Measurements from ENCODE around the gene CHMP2B. TPM values are rescaled to one million over a fixed set of nuclear protein-coding genes. Genes with fewer than 3 reads are reported as not detected.
A peak's percentile ranks its signal among the peaks of the same experiment; 100 is the strongest.

Gene CHMP2B
- total RNA-seq, 1 experiment from 2014 or later, result 45.5 TPM

DNA sequence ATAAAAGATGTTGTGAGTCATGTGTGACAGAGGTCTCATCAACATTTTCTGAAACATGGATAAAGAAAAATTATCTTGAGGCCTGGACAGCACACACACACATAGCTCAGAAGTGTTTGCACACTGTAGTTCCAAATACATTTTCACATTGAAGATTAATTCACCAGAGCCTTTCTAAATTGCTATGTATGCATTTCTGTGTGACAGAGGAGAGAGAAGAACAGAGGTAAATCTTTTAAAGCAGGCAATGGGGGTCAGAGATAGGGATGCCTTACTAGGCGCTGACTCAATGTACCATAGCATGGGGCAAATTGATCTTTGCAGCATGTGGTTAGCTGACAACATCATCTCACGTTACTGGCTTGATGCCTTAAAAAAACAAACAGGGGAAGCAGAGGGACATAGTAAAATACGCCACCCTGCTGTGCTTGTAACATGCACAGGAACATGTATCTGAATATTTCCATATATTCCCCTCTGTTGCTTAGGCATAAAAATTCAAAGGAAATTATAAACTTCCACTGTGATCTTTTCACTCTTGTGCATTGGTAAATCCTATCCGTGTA lies 41.6 kb downstream of the CHMP2B start:
- peak; percentile 12 for DNase-seq (ENCODE audit: unreplicated experiment)
- Mint-ChIP-seq H3K4me3 (ENCODE audit: unreplicated experiment) (no peak overlapping the region), H3K36me3 (ENCODE audit: insufficient read depth, unreplicated experiment) (peaks cover 6% of the 10 kb centered on the region), H3K27me3 (ENCODE audit: insufficient read depth, unreplicated experiment) (no peaks in the 10 kb centered on the region), H3K27ac (ENCODE audit: low read depth, unreplicated experiment) (no peak overlapping the region), H3K9me3 (ENCODE audit: unreplicated experiment) (no peaks in the 10 kb centered on the region), H3K4me1 (ENCODE audit: insufficient read depth, unreplicated experiment) (no peaks in the 10 kb centered on the region)
- CTCF ChIA-PET, result interaction anchor here (0.6 to 0.8 kb wide), 2 partner anchors 9 to 740 kb away, joined by 3 read pairs; no protein-coding TSS in a partner anchor
- no TSS peak for BruUV-seq (replicated peaks)
- intact Hi-C loops (cut with micrococcal nuclease), result no loop called here
- POLR2A ChIA-PET, result no interaction called here
- TF ChIP-seq CTCF (IDR thresholded peaks at IDR 0.05; ENCODE audit: unreplicated experiment), result no peak

DNA sequence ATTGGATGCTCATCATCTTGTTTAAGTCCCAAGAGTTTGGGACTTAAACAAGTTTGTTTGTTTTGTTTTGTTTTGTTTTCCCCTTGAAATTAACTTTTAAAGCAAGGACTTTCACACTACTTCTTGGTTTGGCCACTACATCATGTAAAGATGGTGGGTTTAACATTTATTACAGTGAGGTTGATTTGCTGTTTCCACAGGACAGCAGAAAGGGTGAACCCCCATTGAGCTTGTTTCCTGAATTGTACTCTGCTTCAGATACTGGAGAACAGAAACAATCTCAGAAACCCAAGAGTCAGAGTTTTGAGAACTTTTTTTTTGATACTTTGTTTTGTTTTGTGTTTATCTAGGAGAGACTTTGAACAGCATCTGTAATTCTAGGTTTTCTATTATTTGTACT lies 42.6 kb downstream of the CHMP2B start:
- no TSS peak for BruUV-seq (replicated peaks)
- no peak overlapping the region for H3K27ac Mint-ChIP-seq (ENCODE audit: low read depth, unreplicated experiment)
- H3K27me3 Mint-ChIP-seq (ENCODE audit: insufficient read depth, unreplicated experiment), result no peaks in the 10 kb centered on the region
- CTCF ChIA-PET, result interaction anchor here (0.5 to 3.7 kb wide), 4 partner anchors 10 to 1425 kb away, joined by 3 to 25 read pairs (median 4); no protein-coding TSS in a partner anchor
- POLR2A ChIA-PET, result no interaction called here
- H3K4me3 Mint-ChIP-seq (ENCODE audit: unreplicated experiment), result no peak overlapping the region
- no peak for DNase-seq (ENCODE audit: unreplicated experiment)
- TF ChIP-seq CTCF (IDR thresholded peaks at IDR 0.05; ENCODE audit: unreplicated experiment), result no peak
- no peaks in the 10 kb centered on the region for H3K9me3 Mint-ChIP-seq (ENCODE audit: unreplicated experiment)
- peaks cover 6% of the 10 kb centered on the region for H3K36me3 Mint-ChIP-seq (ENCODE audit: insufficient read depth, unreplicated experiment)
- H3K4me1 Mint-ChIP-seq (ENCODE audit: insufficient read depth, unreplicated experiment), result no peaks in the 10 kb centered on the region
- intact Hi-C loops (cut with micrococcal nuclease), result no loop called here

GRCh38 chr3:87270908-87271700 lies 44.0 kb downstream of the CHMP2B start:
- Mint-ChIP-seq H3K27ac (ENCODE audit: low read depth, unreplicated experiment) (no peak overlapping the region), H3K36me3 (ENCODE audit: insufficient read depth, unreplicated experiment) (peaks cover 6% of the 10 kb centered on the region), H3K27me3 (ENCODE audit: insufficient read depth, unreplicated experiment) (no peaks in the 10 kb centered on the region), H3K4me1 (ENCODE audit: insufficient read depth, unreplicated experiment) (no peaks in the 10 kb centered on the region), H3K4me3 (ENCODE audit: unreplicated experiment) (no peak overlapping the region), H3K9me3 (ENCODE audit: unreplicated experiment) (no peaks in the 10 kb centered on the region)
- ChIA-PET POLR2A (no interaction called here), CTCF (interaction anchor here (1.1 to 3.7 kb wide), 2 partner anchors 11 to 17 kb away, joined by 4 to 25 read pairs; no protein-coding TSS in a partner anchor)
- no TSS peak for BruUV-seq (replicated peaks)
- no peak for DNase-seq (ENCODE audit: unreplicated experiment)
- intact Hi-C loops (cut with micrococcal nuclease), result no loop called here
- TF ChIP-seq CTCF (IDR thresholded peaks at IDR 0.05; ENCODE audit: unreplicated experiment), result no peak

DNA sequence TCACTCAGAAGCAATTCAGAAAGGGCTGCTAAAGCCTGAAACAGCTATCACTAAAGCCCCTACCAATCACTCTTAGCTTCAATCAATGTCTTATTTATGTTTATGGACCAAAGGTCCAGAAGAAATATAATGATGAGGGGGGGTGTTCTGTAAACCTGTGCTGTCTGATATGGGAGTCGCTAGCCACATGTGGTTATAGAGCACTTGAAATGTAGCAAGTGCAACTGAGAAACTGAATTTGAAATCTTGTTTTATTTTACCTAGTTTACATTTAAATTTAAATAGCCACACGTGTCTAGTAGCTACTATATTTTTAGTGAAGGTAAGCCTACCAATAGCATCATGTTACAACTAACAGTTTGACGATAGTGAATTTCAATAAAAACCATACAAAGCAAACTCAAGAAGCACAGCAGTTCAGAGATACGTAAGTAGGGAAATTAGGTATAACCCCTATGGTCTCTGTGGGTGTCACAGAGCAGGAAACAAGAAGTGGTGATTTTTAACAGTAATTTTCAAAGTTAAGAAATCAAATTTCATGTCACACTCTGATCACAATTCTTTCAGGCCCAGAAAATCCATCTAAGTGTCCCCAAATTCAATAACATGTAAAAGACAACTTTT lies 45.7 kb downstream of the CHMP2B start:
- no peak for TF ChIP-seq CTCF (IDR thresholded peaks at IDR 0.05; ENCODE audit: unreplicated experiment)
- intact Hi-C loops (cut with micrococcal nuclease), result no loop called here
- DNase-seq (ENCODE audit: unreplicated experiment), result no peak
- BruUV-seq (replicated peaks), result no TSS peak
- CTCF ChIA-PET, result interaction anchor here (0.8 to 3.7 kb wide), 2 partner anchors 13 to 756 kb away, joined by 4 to 25 read pairs; no protein-coding TSS in a partner anchor
- no peaks in the 10 kb centered on the region for H3K4me1 Mint-ChIP-seq (ENCODE audit: insufficient read depth, unreplicated experiment)
- POLR2A ChIA-PET, result no interaction called here
- H3K9me3 Mint-ChIP-seq (ENCODE audit: unreplicated experiment), result no peaks in the 10 kb centered on the region
- H3K4me3 Mint-ChIP-seq (ENCODE audit: unreplicated experiment), result no peak overlapping the region
- H3K36me3 Mint-ChIP-seq (ENCODE audit: insufficient read depth, unreplicated experiment), result peaks cover 6% of the 10 kb centered on the region
- no peaks in the 10 kb centered on the region for H3K27me3 Mint-ChIP-seq (ENCODE audit: insufficient read depth, unreplicated experiment)
- no peak overlapping the region for H3K27ac Mint-ChIP-seq (ENCODE audit: low read depth, unreplicated experiment)
